GM23338 (cell line): Measurements from ENCODE around the gene TLE3. TPM values are rescaled to one million over a fixed set of nuclear protein-coding genes. Genes with fewer than 3 reads are reported as not detected.

ENCODE experiments used
- ATAC-seq: fragments of 200-7000 bp; cut with Tn5 transposase; 3 replicates; pipeline ENCODE4 v1.9.1; 2020
- DNase-seq: peaks from one replicate; pipeline ENCODE4 v3.0.0-alpha.2; 2015; ENCODE audit warnings: low spot score
- H2AFZ ChIP-seq: fragments of 200-600 bp; sonication (generic); 2 replicates; pipeline ENCODE4 v1.8.0; 2016; ENCODE audit warnings: antibody characterized with exemption, mild to moderate bottlenecking, moderate library complexity
- H3F3A ChIP-seq: fragments of 200-600 bp; sonication (generic); replicated peaks from 2 replicates; pipeline ENCODE4 v1.8.0; 2017; ENCODE audit warnings: antibody characterized with exemption, mixed run types, low read depth
- H3K27ac ChIP-seq: fragments of 200-600 bp; sonication (generic); 2 replicates; pipeline ENCODE4 v1.6.1; 2016; ENCODE audit warnings: low read depth
- H3K27me3 ChIP-seq: fragments of 200-600 bp; sonication (generic); 2 replicates; pipeline ENCODE4 v1.8.0; 2016; ENCODE audit warnings: mild to moderate bottlenecking, mixed run types, moderate library complexity; ENCODE audit not compliant: insufficient read depth
- H3K36me3 ChIP-seq: fragments of 200-600 bp; sonication (generic); 2 replicates; pipeline ENCODE4 v1.8.0; 2016; ENCODE audit warnings: mild to moderate bottlenecking; ENCODE audit not compliant: insufficient read depth
- H3K4me1 ChIP-seq: fragments of 200-600 bp; sonication (generic); 2 replicates; pipeline ENCODE4 v1.8.0; 2016; ENCODE audit warnings: mild to moderate bottlenecking, moderate library complexity; ENCODE audit not compliant: insufficient read depth
- H3K4me2 ChIP-seq: fragments of 200-600 bp; sonication (generic); 2 replicates; pipeline ENCODE4 v1.7.1; 2017; ENCODE audit warnings: mixed run types
- H3K4me3 ChIP-seq: fragments of 200-600 bp; sonication (generic); 2 replicates; pipeline ENCODE4 v1.6.1; 2016; ENCODE audit warnings: mixed run types
- H3K79me2 ChIP-seq: fragments of 200-600 bp; sonication (generic); replicated peaks from 2 replicates; pipeline ENCODE4 v1.8.0; 2017; ENCODE audit warnings: mild to moderate bottlenecking; ENCODE audit not compliant: insufficient read depth
- H3K9me2 ChIP-seq: fragments of 200-600 bp; sonication (generic); 2 replicates; pipeline ENCODE4 v1.8.0; 2017; ENCODE audit not compliant: insufficient read depth
- H4K20me1 ChIP-seq: fragments of 200-600 bp; sonication (generic); replicated peaks from 2 replicates; pipeline ENCODE4 v1.8.0; 2017; ENCODE audit warnings: mild to moderate bottlenecking; ENCODE audit not compliant: insufficient read depth
- H3K27ac Mint-ChIP-seq: 2 replicates; pipeline ENCODE4 v1.8.0; 2020; ENCODE audit warnings: inconsistent platforms, mild to moderate bottlenecking, moderate library complexity, mixed read lengths
- H3K27me3 Mint-ChIP-seq: 3 replicates; pipeline ENCODE4 v1.8.0; 2022; ENCODE audit warnings: low read depth, mild to moderate bottlenecking, moderate library complexity, mixed read lengths, inconsistent platforms; ENCODE audit not compliant: insufficient read depth, poor library complexity
- H3K36me3 Mint-ChIP-seq: 3 replicates; pipeline ENCODE4 v1.8.0; 2021; ENCODE audit warnings: low read depth, mild to moderate bottlenecking, inconsistent platforms, moderate library complexity, mixed read lengths
- H3K4me1 Mint-ChIP-seq: 3 replicates; pipeline ENCODE4 v1.8.0; 2020; ENCODE audit warnings: mild to moderate bottlenecking, inconsistent platforms, mixed read lengths
- H3K4me3 Mint-ChIP-seq: 3 replicates; pipeline ENCODE4 v1.8.0; 2021; ENCODE audit warnings: moderate library complexity, mild to moderate bottlenecking, inconsistent platforms, mixed read lengths
- H3K9me3 Mint-ChIP-seq: 3 replicates; pipeline ENCODE4 v1.8.0; 2020; ENCODE audit warnings: moderate library complexity, mild to moderate bottlenecking, inconsistent platforms, mixed read lengths
- CREB1 ChIP-seq: fragments of 250-450 bp; sonication (Bioruptor Pico); IDR thresholded peaks from 2 replicates; pipeline ENCODE4 v1.5.0; 2020; ENCODE audit warnings: low read depth, mild to moderate bottlenecking, moderate library complexity
- CTCF ChIP-seq, 2 experiments: fragments of 200-600 bp in 1 of 2; sonication (generic) in 1 of 2; conservative IDR thresholded peaks; 2 replicates each; pipeline versions ENCODE4 v1.5.1 to v1.6.1; 2016 to 2017; ENCODE audit warnings: antibody characterized with exemption in 2 of 2, low read depth in 2 of 2, mild to moderate bottlenecking in 2 of 2, moderate library complexity in 1 of 2
- ETS1 ChIP-seq: IDR thresholded peaks from 2 replicates; pipeline ENCODE4 v1.6.1; 2016; ENCODE audit warnings: antibody characterized with exemption
- EZH2 ChIP-seq: fragments of 200-600 bp; sonication (generic); IDR thresholded peaks from one replicate; pipeline ENCODE4 v1.8.0; 2017; ENCODE audit warnings: antibody characterized with exemption, mild to moderate bottlenecking, low read depth; ENCODE audit not compliant: unreplicated experiment
- JUNB ChIP-seq: IDR thresholded peaks from one replicate; pipeline ENCODE4 v1.6.1; 2016; ENCODE audit warnings: antibody characterized with exemption; ENCODE audit not compliant: unreplicated experiment
- NANOG ChIP-seq: IDR thresholded peaks from 2 replicates; pipeline ENCODE4 v1.6.1; 2016; ENCODE audit warnings: antibody characterized with exemption, borderline replicate concordance
- POLR2AphosphoS5 ChIP-seq: IDR thresholded peaks from 2 replicates; pipeline ENCODE4 v1.6.1; 2016; ENCODE audit warnings: antibody characterized with exemption, low read depth
- REST ChIP-seq: IDR thresholded peaks from one replicate; pipeline ENCODE4 v1.6.1; 2018; ENCODE audit warnings: antibody characterized with exemption; ENCODE audit not compliant: unreplicated experiment
- ZNF114 ChIP-seq: fragments of 250-450 bp; sonication (Bioruptor Pico); IDR thresholded peaks from 2 replicates; pipeline ENCODE4 v1.5.0; 2020; ENCODE audit warnings: mild to moderate bottlenecking, moderate library complexity
- polyA plus RNA-seq: library from polyadenylated mRNA; unstranded; fragments of >200 nt; fragmentation: Nextera tagmentation; extraction: Ambion mirVana; gene quantifications from 2 replicates; pipeline ENCODE4 v1.2.1, GENCODE V29; 2016
- total RNA-seq: library from RNA; depleted of rRNA; stranded (reverse); fragments of >200 nt; shearing (Covaris generic); gene quantifications from 2 replicates; pipeline ENCODE4 v1.2.3, GENCODE V29; 2014

TLE3 gene
- total and polyA plus RNA-seq, 2 experiments from 2014 or later = 10.4 to 79.5 TPM

- TF ChIP-seq JUNB = no peak
- no peak for TF ChIP-seq CREB1 (CRISPR knock-in tag)
Observed at GRCh38 chr15:70039917-70040316, 57.8 kb downstream of the TLE3 start (continued).

- DNase-seq = no peak
- no peak overlapping the region for H3K4me2 ChIP-seq
- TF ChIP-seq EZH2 = no peak
- TF ChIP-seq ZNF114 (CRISPR knock-in tag) = no peak
- no peak for TF ChIP-seq CTCF (conservative IDR thresholded peaks at IDR 0.05; ENCODE audit: low read depth in 2 of 2)
- no peak for TF ChIP-seq ETS1
- no peak for TF ChIP-seq JUNB
- no peak for TF ChIP-seq POLR2AphosphoS5
- TF ChIP-seq REST = no peak
- TF ChIP-seq NANOG = no peak
- H3K79me2 ChIP-seq = no peaks in the 10 kb centered on the region
- no peak overlapping the region for H2AFZ ChIP-seq
- H3K4me1 ChIP-seq = no peaks in the 10 kb centered on the region
- 0 out of 2 replicates have a peak, but pooled peaks cover 4% of the 10 kb centered on the region for H3K9me2 ChIP-seq
- Mint-ChIP-seq H3K4me1 (no peaks in the 10 kb centered on the region; the same call in 2 of the 3 replicates), H3K36me3 (no peaks in the 10 kb centered on the region), H3K4me3 (no peak overlapping the region), H3K9me3 (no peaks in the 10 kb centered on the region), H3K27me3 (peaks cover 3% of the 10 kb centered on the region), H3K27ac (no peak overlapping the region)
- H3K27me3 ChIP-seq = no peaks in the 10 kb centered on the region
- ATAC-seq = no peak
- H3K4me3 ChIP-seq = no peak overlapping the region
- H3K36me3 ChIP-seq = no peaks in the 10 kb centered on the region
- H3F3A ChIP-seq = no peaks in the 10 kb centered on the region
- H4K20me1 ChIP-seq = no peaks in the 10 kb centered on the region
- no peak overlapping the region for H3K27ac ChIP-seq
Observed at GRCh38 chr15:70038730-70039392, 58.9 kb downstream of the TLE3 start.
